Trophoblast cell (in vitro differentiated cells and primary cell): Measurements from ENCODE around the gene P2RY2.
A peak's percentile ranks its signal among the peaks of the same experiment; 100 is the strongest.

Experiments used
- DNase-seq, 2 donors: peaks; one replicate each; pipeline ENCODE4 v3.0.0-alpha.2; 2016
- H2AFZ ChIP-seq: 2 replicates; pipeline ENCODE4 v1.6.1; 2013; ENCODE audit warnings: low read length, moderate library complexity, mild to moderate bottlenecking; ENCODE audit not compliant: insufficient read depth, poor library complexity
- H2AK5ac ChIP-seq: 2 replicates; pipeline ENCODE4 v1.6.1; 2013; ENCODE audit warnings: mild to moderate bottlenecking, low read length
- H2BK120ac ChIP-seq: 2 replicates; pipeline ENCODE4 v1.6.1; 2013; ENCODE audit warnings: low read length, mild to moderate bottlenecking, moderate library complexity; ENCODE audit not compliant: insufficient read depth, poor library complexity
- H2BK12ac ChIP-seq: 2 replicates; pipeline ENCODE4 v1.6.1; 2013; ENCODE audit warnings: mild to moderate bottlenecking, low read length, moderate library complexity
- H2BK5ac ChIP-seq: 2 replicates; pipeline ENCODE4 v1.6.1; 2013; ENCODE audit warnings: low read length, low read depth, moderate library complexity, mild to moderate bottlenecking; ENCODE audit not compliant: poor library complexity
- H3K14ac ChIP-seq: 2 replicates; pipeline ENCODE4 v1.6.1; 2013; ENCODE audit warnings: mild to moderate bottlenecking, low read length
- H3K18ac ChIP-seq: 2 replicates; pipeline ENCODE4 v1.6.1; 2013; ENCODE audit warnings: mild to moderate bottlenecking, low read length
- H3K23ac ChIP-seq: 2 replicates; pipeline ENCODE4 v1.6.1; 2013; ENCODE audit warnings: low read length
- H3K27ac ChIP-seq: 2 replicates; pipeline ENCODE4 v1.5.1; 2013; ENCODE audit warnings: low read depth, mild to moderate bottlenecking, inconsistent platforms, low read length, moderate library complexity
- H3K27me3 ChIP-seq: 2 replicates; pipeline ENCODE4 v1.6.1; 2013; ENCODE audit warnings: inconsistent platforms, mild to moderate bottlenecking, low read length, moderate library complexity; ENCODE audit not compliant: insufficient read depth
- H3K36me3 ChIP-seq, 2 experiments: 1 replicate in 1 of 2; 2 replicates in 1 of 2; pipeline ENCODE4 v1.6.1; 2013; ENCODE audit warnings: low read length in 2 of 2, mild to moderate bottlenecking in 2 of 2, moderate library complexity in 1 of 2; ENCODE audit not compliant: insufficient read depth in 2 of 2, control insufficient read depth in 1 of 2
- H3K4ac ChIP-seq: 2 replicates; pipeline ENCODE4 v1.6.1; 2013; ENCODE audit warnings: low read depth, mild to moderate bottlenecking, low read length, moderate library complexity
- H3K4me1 ChIP-seq, 2 experiments: 1 replicate in 1 of 2; 2 replicates in 1 of 2; pipeline ENCODE4 v1.6.1; 2013; ENCODE audit warnings: low read length in 2 of 2, mild to moderate bottlenecking in 2 of 2, moderate library complexity in 1 of 2; ENCODE audit not compliant: insufficient read depth in 2 of 2, control insufficient read depth in 1 of 2
- H3K4me2 ChIP-seq: 2 replicates; pipeline ENCODE4 v1.6.1; 2013; ENCODE audit warnings: inconsistent platforms, mild to moderate bottlenecking, low read length, moderate library complexity
- H3K4me3 ChIP-seq: 2 replicates; pipeline ENCODE4 v1.5.1; 2013; ENCODE audit warnings: mild to moderate bottlenecking, low read depth, low read length, inconsistent platforms
- H3K79me1 ChIP-seq: one replicate; pipeline ENCODE4 v1.6.1; 2013; ENCODE audit warnings: low read length
- H3K79me2 ChIP-seq: 2 replicates; pipeline ENCODE4 v1.6.1; 2013; ENCODE audit warnings: low read length, mild to moderate bottlenecking; ENCODE audit not compliant: control insufficient read depth, insufficient read depth, poor library complexity
- H3K9ac ChIP-seq: 2 replicates; pipeline ENCODE4 v1.6.1; 2013; ENCODE audit warnings: mild to moderate bottlenecking, low read length
- H3K9me3 ChIP-seq: 2 replicates; pipeline ENCODE4 v1.6.1; 2013; ENCODE audit warnings: low read depth, mild to moderate bottlenecking, control low read depth, inconsistent platforms, low read length; ENCODE audit not compliant: insufficient read depth
- H4K12ac ChIP-seq: 2 replicates; pipeline ENCODE4 v1.6.1; 2013; ENCODE audit warnings: low read depth, mild to moderate bottlenecking, low read length, moderate library complexity
- H4K8ac ChIP-seq: 2 replicates; pipeline ENCODE4 v1.6.1; 2013; ENCODE audit warnings: low read depth, mild to moderate bottlenecking, low read length, moderate library complexity
- H4K91ac ChIP-seq: one replicate; pipeline ENCODE4 v1.6.1; 2013; ENCODE audit warnings: low read depth, mild to moderate bottlenecking, low read length, moderate library complexity
- WGBS: extraction: QIAGEN DNeasy Blood & Tissue Kit; methylation state at CpG from one replicate; pipeline ENCODE4 v1.1.7; 2013; ENCODE audit warnings: missing lambda C conversion rate; ENCODE audit not compliant: insufficient read length, insufficient coverage; ENCODE audit errors: extremely low coverage; 5-methylcytosine and 5-hydroxymethylcytosine counted together

The P2RY2 gene

DNA sequence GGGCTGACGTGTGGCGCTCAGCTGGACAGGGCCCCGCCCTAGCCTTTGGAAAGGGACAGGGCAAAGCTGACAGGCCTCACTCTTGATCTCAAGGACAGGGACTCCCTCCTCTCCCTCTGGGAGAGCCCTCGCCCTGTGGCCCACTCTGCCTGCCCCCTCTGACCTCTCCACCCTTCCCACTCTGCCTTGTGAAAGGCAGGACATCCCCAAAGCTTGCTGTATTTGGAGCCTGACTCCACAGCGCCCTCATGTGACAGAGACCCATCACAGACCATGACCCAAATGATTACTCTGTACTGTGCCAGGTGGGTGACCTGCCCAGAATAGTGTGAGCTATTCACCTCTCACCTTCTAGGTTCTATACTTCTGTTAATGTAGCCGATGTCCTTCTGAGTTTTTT lies 18.8 kb downstream of the P2RY2 start:
- Histone ChIP-seq H3K18ac (peak overlapping the region; percentile 34), H2BK12ac (peak overlapping the region; percentile 59), H3K4me2 (no peak overlapping the region), H3K4me1 (peaks cover 15 to 21% of the 10 kb centered on the region in 2 experiments), H3K14ac (no peak overlapping the region), H4K8ac (no peak overlapping the region), H2BK5ac (no peak overlapping the region), H2BK120ac (no peak overlapping the region), H3K79me1 (no peaks in the 10 kb centered on the region), H2AFZ (peak overlapping the region; percentile 52), H4K91ac (peak overlapping the region; percentile 28), H3K9ac (no peak overlapping the region), H3K9me3 (no peaks in the 10 kb centered on the region), H4K12ac (no peak overlapping the region), H3K79me2 (no peaks in the 10 kb centered on the region), H3K4ac (no peak overlapping the region), H3K23ac (no peak overlapping the region), H3K27me3 (no peaks in the 10 kb centered on the region), H2AK5ac (peak overlapping the region; percentile 63), H3K27ac (no peak overlapping the region), H3K36me3 (peaks cover 5 to 9% of the 10 kb centered on the region in 2 experiments), H3K4me3 (no peak overlapping the region)
- DNase-seq, result peak; percentile 63 to 88
- WGBS, result no CpG with 5 or more reads among the region's 6 CpGs

DNA sequence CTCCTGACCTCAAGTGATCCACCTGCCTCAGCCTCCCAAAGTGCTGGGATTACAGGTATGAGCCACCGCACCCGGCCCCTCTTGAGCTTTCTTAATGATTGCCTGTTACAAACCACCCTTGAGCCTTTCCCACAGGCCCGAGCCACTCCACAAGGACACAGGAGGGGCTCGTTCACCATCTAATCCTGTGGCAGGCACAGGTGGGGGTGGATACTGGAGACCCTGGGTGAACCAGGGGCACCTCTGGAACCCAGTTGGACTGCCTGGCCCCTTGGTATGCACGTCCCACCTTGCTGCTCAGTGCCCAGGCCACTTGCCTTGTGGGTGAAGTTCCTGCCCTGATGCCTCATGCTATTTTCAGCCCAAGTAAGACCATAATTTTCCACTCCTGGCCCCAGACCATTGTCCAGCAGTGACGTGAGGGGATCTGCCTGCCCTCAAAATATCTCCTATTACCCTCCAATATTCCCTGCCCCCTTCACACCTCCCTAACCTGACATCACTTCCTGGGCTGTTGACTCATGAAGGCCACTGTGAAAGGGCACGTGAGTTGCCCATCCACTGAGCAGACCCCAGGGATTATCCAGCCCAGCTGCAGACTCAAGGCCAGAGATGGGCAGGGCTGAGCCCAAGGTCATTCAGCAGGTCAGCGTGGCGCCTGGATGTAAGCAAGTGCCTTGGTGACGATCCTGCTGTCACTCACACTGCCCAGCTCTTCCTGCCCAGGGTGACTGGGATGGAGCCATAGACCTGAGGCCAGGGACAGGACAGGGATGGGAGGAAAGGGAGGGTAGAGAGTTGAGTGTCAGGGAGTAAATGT lies 19.6 kb downstream of the P2RY2 start:
- no peaks in the 10 kb centered on the region for H3K9me3 ChIP-seq
- H3K27me3 ChIP-seq, result no peaks in the 10 kb centered on the region
- no peak overlapping the region for H3K9ac ChIP-seq
- H3K79me2 ChIP-seq, result no peaks in the 10 kb centered on the region
- H4K12ac ChIP-seq, result no peak overlapping the region
- H3K36me3 ChIP-seq, result peaks cover 5 to 9% of the 10 kb centered on the region in 2 experiments
- H4K8ac ChIP-seq, result no peak overlapping the region
- H3K4me3 ChIP-seq, result no peak overlapping the region
- peaks cover 15 to 21% of the 10 kb centered on the region in 2 experiments for H3K4me1 ChIP-seq
- no peak overlapping the region for H2AFZ ChIP-seq
- H3K14ac ChIP-seq, result no peak overlapping the region
- no peak overlapping the region for H3K18ac ChIP-seq
- H3K79me1 ChIP-seq, result no peaks in the 10 kb centered on the region
- H2BK12ac ChIP-seq, result no peak overlapping the region
- H3K4ac ChIP-seq, result no peak overlapping the region
- no peak overlapping the region for H3K23ac ChIP-seq
- no peak for DNase-seq
- no peak overlapping the region for H3K4me2 ChIP-seq
- no peak overlapping the region for H4K91ac ChIP-seq
- H2BK5ac ChIP-seq, result no peak overlapping the region
- H2BK120ac ChIP-seq, result no peak overlapping the region
- WGBS, result no CpG with 5 or more reads among the region's 10 CpGs
- no peak overlapping the region for H3K27ac ChIP-seq
- no peak overlapping the region for H2AK5ac ChIP-seq

DNA sequence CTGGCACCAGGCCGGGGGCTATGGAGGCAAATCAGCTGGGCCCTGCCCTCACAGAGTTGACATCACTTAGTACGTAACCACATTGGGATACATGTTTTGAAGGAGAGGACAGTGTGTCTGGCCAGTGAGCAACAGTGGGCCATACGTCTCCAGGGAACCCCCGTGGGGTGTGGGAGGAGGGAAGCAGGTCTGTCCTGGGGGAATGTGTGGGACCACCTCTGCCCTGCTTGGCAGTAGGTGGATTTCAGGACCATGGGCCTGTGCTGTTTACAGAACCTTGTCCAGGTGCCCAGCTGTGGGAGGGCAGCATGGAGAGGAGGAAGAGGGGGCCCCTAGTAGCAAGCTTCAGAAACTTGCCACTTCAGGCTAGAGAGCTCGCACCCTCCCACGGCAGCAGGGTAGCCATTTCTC lies 21.0 kb downstream of the P2RY2 start:
- H2BK5ac ChIP-seq, result no peak overlapping the region
- H3K14ac ChIP-seq, result no peak overlapping the region
- H2BK12ac ChIP-seq, result peak overlapping the region; percentile 48
- WGBS, result no CpG with 5 or more reads among the region's 6 CpGs
- no peak overlapping the region for H3K4ac ChIP-seq
- DNase-seq, result no peak
- H4K12ac ChIP-seq, result no peak overlapping the region
- no peak overlapping the region for H3K4me2 ChIP-seq
- no peak overlapping the region for H3K18ac ChIP-seq
- H3K9ac ChIP-seq, result no peak overlapping the region
- H4K8ac ChIP-seq, result no peak overlapping the region
- peaks cover 5 to 9% of the 10 kb centered on the region in 2 experiments for H3K36me3 ChIP-seq
- peaks cover 15 to 29% of the 10 kb centered on the region in 2 experiments for H3K4me1 ChIP-seq
- no peaks in the 10 kb centered on the region for H3K9me3 ChIP-seq
- H3K23ac ChIP-seq, result no peak overlapping the region
- no peaks in the 10 kb centered on the region for H3K27me3 ChIP-seq
- no peak overlapping the region for H2AFZ ChIP-seq
- peaks cover 7% of the 10 kb centered on the region for H3K79me1 ChIP-seq
- peak overlapping the region; percentile 27 for H2AK5ac ChIP-seq
- H3K27ac ChIP-seq, result no peak overlapping the region
- no peak overlapping the region for H3K4me3 ChIP-seq
- peak overlapping the region; percentile 21 for H4K91ac ChIP-seq
- peak overlapping the region; percentile 12 for H2BK120ac ChIP-seq
- no peaks in the 10 kb centered on the region for H3K79me2 ChIP-seq

DNA sequence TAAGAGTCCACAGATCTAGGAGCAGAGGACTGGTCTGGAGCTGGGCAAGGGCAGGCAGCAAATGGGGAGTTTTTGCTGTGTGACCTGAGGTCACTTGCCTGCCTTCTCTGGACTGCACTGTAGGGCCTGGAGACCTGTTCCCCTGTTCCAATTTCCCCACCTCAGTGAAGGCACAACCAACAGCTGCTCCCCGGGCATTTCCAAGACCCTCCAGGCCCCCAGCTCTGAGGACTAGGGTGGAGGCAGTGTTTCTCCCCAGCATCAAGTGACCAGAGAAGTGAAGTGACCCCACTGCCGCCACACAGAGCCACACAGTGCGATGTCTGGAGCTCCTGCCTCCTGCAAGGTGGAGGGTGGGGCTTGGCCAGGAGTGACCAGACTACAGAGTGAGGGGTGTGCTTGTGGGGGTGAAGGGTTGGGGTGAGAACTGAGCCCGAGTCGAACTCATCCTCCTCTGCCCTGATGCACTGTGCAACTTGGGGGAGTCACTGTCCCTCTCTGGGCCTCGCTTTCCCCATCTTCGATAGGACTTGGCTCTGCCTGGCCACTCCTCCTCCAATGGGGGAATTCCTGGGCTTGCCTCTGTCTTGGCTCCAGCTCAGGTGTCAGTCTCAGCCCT lies 21.6 kb downstream of the P2RY2 start:
- peak overlapping the region; percentile 15 for H2AK5ac ChIP-seq
- H3K9me3 ChIP-seq, result no peaks in the 10 kb centered on the region
- no peaks in the 10 kb centered on the region for H3K27me3 ChIP-seq
- peak overlapping the region; percentile 34 for H2BK12ac ChIP-seq
- DNase-seq, result no peak
- H3K4ac ChIP-seq, result no peak overlapping the region
- peaks cover 7% of the 10 kb centered on the region for H3K79me1 ChIP-seq
- H3K18ac ChIP-seq, result peak overlapping the region; percentile 28
- peak overlapping the region; percentile 31 for H4K8ac ChIP-seq
- no peak overlapping the region for H4K12ac ChIP-seq
- H3K9ac ChIP-seq, result no peak overlapping the region
- no peaks in the 10 kb centered on the region for H3K79me2 ChIP-seq
- H2BK5ac ChIP-seq, result no peak overlapping the region
- peaks cover 3 to 5% of the 10 kb centered on the region in 2 experiments for H3K36me3 ChIP-seq
- H3K14ac ChIP-seq, result no peak overlapping the region
- H4K91ac ChIP-seq, result peak overlapping the region; percentile 21
- peak overlapping the region; percentile 7 for H2BK120ac ChIP-seq
- H3K4me1 ChIP-seq, result peaks cover 15 to 29% of the 10 kb centered on the region in 2 experiments
- H2AFZ ChIP-seq, result no peak overlapping the region
- no peak overlapping the region for H3K27ac ChIP-seq
- H3K4me2 ChIP-seq, result no peak overlapping the region
- no CpG with 5 or more reads among the region's 7 CpGs for WGBS
- H3K23ac ChIP-seq, result no peak overlapping the region
- no peak overlapping the region for H3K4me3 ChIP-seq
